Transverse colon (tissue), 4 donors: Measurements from ENCODE around the gene CCL27. TPM values are rescaled to one million over a fixed set of nuclear protein-coding genes. Genes with fewer than 3 reads are reported as not detected.

Source experiments
- DNase-seq: peaks from one replicate; pipeline ENCODE4 v3.0.0-alpha.2; 2019
- H3K27ac ChIP-seq, 4 donors: fragments of 200-600 bp; sonication (generic); 2 replicates each; pipeline ENCODE4 v1.5.1; 2016 to 2018; ENCODE audit warnings: inconsistent platforms in 4 of 4
- H3K27me3 ChIP-seq: fragments of 200-600 bp; sonication (generic); 2 replicates; pipeline ENCODE4 v1.5.1; 2017; ENCODE audit warnings: inconsistent platforms
- H3K36me3 ChIP-seq, 4 donors: fragments of 200-600 bp; sonication (generic); 2 replicates each; pipeline ENCODE4 v1.5.1; 2017 to 2019; ENCODE audit warnings: inconsistent platforms in 4 of 4
- H3K4me1 ChIP-seq, 4 donors: fragments of 200-600 bp; sonication (generic); 2 replicates each; pipeline ENCODE4 v1.5.1; 2017 to 2020; ENCODE audit warnings: inconsistent platforms in 4 of 4
- H3K4me3 ChIP-seq, 4 donors: fragments of 200-600 bp; sonication (generic); 1 replicate in 1 of 4; 2 replicates in 3 of 4; pipeline versions ENCODE4 v1.5.1 to v1.6.1; 2017 to 2019; ENCODE audit warnings: inconsistent platforms in 4 of 4
- H3K9me3 ChIP-seq, 2 donors: fragments of 200-600 bp; sonication (generic); 2 replicates each; pipeline ENCODE4 v1.5.1; 2017 to 2019; ENCODE audit warnings: inconsistent platforms in 2 of 2
- EP300 ChIP-seq: sonication (generic); formaldehyde crosslinking; IDR thresholded peaks from one replicate; pipeline ENCODE4 v1.6.1; 2017; ENCODE audit warnings: antibody characterized with exemption, low read depth
- POLR2A ChIP-seq: fragments of 450-650 bp; IDR thresholded peaks from one replicate; pipeline ENCODE4 v1.6.1; 2016; ENCODE audit warnings: antibody characterized with exemption, mild to moderate bottlenecking, moderate library complexity
- POLR2AphosphoS5 ChIP-seq, 3 donors: sonication (generic); formaldehyde crosslinking; IDR thresholded peaks; one replicate each; pipeline ENCODE4 v1.6.1; 2016; ENCODE audit warnings: antibody characterized with exemption in 3 of 3
- WGBS, 2 donors: methylation state at CpG; one replicate each; pipeline ENCODE4 v1.1.5; 2018; ENCODE audit warnings: low coverage in 1 of 2; 5-methylcytosine and 5-hydroxymethylcytosine counted together
- in situ Hi-C, 4 donors: fragments of 200-750 bp; cut with MboI; loops; one replicate each; pipeline versions ENCODE4 v1.15.0 to v1.15.1; 2017; ENCODE audit warnings: low sequenced_read_pairs in 3 of 4, low pct_ligation_motif_present in 1 of 4, low pct_unique_long_range_greater_than_20kb in 1 of 4
- intact Hi-C: fragments of 100-400 bp; cut with DNase I; formaldehyde crosslinking; loops from one replicate; pipeline ENCODE4 v1.15.1; 2023; ENCODE audit warnings: low total_unique reads
- total RNA-seq, 4 donors: library from RNA; depleted of rRNA; stranded (reverse); fragments of >200 nt; gene quantifications; one replicate each; pipeline ENCODE4 v1.1.0, GENCODE V29; 2016
- TF ChIP-seq, protein P1 (sequence below), 5 experiments: fragments of 200-600 bp in 3 of 5; fragments of 450-650 bp in 2 of 5; sonication (generic) in 3 of 5; IDR thresholded peaks; 1 replicate in 2 of 5; 2 replicates in 3 of 5; pipeline ENCODE4 v1.5.1; 2016 to 2017; ENCODE audit warnings: antibody characterized with exemption in 5 of 5, inconsistent platforms in 3 of 5, mild to moderate bottlenecking in 2 of 5, moderate library complexity in 1 of 5

CCL27 gene
- total RNA-seq, 4 donors from 2014 or later = not detected

DNA sequence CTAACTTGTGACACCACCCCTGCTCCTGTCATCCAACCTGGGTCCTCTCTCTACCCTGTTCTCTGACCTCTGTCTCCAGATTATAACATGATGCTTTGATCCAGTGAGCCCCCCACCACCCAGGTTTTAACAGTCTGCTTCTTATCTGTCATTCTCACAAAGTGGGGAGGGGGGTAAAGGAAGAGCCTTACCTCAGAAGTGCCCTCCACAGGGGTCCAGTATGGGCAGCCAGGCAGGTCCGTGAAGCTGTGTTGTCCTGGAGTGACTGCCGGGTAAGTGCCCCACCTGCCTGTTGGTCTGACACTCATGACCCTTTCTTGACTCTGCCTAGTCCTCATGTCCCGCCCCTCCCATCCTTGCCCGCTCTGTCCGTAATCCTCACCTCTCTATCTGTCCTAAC is 7.1 kb downstream of the CCL27 start:
- peaks cover 18 to 51% (median 41%) of the 10 kb centered on the region in 4 donors for H3K4me1 ChIP-seq
- 82 to 90% methylated on average over 2 to 4 of the region's 5 CpGs for WGBS, 2 donors
- H3K27me3 ChIP-seq = no peaks in the 10 kb centered on the region
- DNase-seq = no peak
- no peaks in the 10 kb centered on the region for H3K9me3 ChIP-seq
- no peak overlapping the region for H3K4me3 ChIP-seq
- H3K27ac ChIP-seq = peak overlapping the region; percentile 24 to 89 (median 86)
- in situ Hi-C loops (no loop called here), intact Hi-C loops (loop anchor here (10.0 kb wide), 1 partner anchor 429 kb away; no protein-coding TSS in a partner anchor)
- TF ChIP-seq POLR2A (no peak), POLR2AphosphoS5 (IDR thresholded peaks at IDR 0.05) (no peak), EP300 (no peak)
- TF ChIP-seq, protein P1, sequence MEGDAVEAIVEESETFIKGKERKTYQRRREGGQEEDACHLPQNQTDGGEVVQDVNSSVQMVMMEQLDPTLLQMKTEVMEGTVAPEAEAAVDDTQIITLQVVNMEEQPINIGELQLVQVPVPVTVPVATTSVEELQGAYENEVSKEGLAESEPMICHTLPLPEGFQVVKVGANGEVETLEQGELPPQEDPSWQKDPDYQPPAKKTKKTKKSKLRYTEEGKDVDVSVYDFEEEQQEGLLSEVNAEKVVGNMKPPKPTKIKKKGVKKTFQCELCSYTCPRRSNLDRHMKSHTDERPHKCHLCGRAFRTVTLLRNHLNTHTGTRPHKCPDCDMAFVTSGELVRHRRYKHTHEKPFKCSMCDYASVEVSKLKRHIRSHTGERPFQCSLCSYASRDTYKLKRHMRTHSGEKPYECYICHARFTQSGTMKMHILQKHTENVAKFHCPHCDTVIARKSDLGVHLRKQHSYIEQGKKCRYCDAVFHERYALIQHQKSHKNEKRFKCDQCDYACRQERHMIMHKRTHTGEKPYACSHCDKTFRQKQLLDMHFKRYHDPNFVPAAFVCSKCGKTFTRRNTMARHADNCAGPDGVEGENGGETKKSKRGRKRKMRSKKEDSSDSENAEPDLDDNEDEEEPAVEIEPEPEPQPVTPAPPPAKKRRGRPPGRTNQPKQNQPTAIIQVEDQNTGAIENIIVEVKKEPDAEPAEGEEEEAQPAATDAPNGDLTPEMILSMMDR (IDR thresholded peaks at IDR 0.05) = no peak
- H3K36me3 ChIP-seq = no peaks in the 10 kb centered on the region

DNA sequence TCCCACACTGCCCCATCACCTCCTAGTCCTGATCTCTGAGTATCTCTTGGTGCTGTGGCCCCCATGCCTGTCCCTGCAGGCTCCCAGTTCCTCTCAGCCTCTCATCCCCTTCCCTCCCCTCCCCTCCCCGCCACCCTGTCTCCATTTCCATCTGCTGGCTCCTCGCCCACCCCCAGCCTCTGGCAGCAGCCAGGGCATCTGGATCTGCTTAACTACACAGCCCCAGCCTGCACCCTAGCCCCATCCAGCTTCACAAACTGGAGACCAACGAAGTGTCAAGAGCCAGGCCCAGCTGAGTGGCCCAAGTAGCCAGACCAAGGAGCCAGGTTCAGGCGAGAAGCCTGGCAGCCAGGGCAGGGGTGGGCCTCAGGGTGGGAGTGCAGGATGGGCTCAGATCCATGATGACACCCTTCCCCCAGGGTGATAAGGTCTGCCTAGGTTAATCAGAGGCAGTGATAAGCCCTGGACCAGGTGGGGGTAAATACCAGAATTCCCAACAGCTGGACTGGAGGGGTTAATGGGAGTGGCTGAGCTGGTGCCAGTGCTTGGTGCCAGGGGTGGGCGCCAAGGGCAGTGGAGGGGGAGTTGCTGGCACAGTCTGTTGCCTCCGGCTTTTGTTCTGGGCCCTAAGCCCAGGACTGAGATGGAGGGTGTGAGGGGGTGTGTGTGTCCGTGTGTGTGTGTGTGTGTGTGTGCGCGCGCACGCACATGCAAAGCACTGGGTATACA is 8.0 kb downstream of the CCL27 start:
- 55% methylated on average over 11 of the region's 11 CpGs; no CpG with 5 or more reads in 1 of the 2 donors for WGBS, 2 donors
- TF ChIP-seq POLR2A (peak; percentile 7), POLR2AphosphoS5 (IDR thresholded peaks at IDR 0.05) (peak in 2 of 3 donors; percentile 30 to 47)
- TF ChIP-seq, protein P1 (IDR thresholded peaks at IDR 0.05) = no peak
- H3K27me3 ChIP-seq = no peaks in the 10 kb centered on the region
- peaks cover 18 to 47% (median 39%) of the 10 kb centered on the region in 4 donors for H3K4me1 ChIP-seq
- no peaks in the 10 kb centered on the region for H3K9me3 ChIP-seq
- DNase-seq = peak; percentile 51
- peak overlapping the region; percentile 82 to 89 (median 86) for H3K27ac ChIP-seq
- no peak overlapping the region for H3K4me3 ChIP-seq
- H3K36me3 ChIP-seq = peaks cover 0 to 3% (median 1%) of the 10 kb centered on the region in 4 donors
- intact Hi-C loops (loop anchor here (10.0 kb wide), 1 partner anchor 430 kb away; no protein-coding TSS in a partner anchor), in situ Hi-C loops (no loop called here)

DNA sequence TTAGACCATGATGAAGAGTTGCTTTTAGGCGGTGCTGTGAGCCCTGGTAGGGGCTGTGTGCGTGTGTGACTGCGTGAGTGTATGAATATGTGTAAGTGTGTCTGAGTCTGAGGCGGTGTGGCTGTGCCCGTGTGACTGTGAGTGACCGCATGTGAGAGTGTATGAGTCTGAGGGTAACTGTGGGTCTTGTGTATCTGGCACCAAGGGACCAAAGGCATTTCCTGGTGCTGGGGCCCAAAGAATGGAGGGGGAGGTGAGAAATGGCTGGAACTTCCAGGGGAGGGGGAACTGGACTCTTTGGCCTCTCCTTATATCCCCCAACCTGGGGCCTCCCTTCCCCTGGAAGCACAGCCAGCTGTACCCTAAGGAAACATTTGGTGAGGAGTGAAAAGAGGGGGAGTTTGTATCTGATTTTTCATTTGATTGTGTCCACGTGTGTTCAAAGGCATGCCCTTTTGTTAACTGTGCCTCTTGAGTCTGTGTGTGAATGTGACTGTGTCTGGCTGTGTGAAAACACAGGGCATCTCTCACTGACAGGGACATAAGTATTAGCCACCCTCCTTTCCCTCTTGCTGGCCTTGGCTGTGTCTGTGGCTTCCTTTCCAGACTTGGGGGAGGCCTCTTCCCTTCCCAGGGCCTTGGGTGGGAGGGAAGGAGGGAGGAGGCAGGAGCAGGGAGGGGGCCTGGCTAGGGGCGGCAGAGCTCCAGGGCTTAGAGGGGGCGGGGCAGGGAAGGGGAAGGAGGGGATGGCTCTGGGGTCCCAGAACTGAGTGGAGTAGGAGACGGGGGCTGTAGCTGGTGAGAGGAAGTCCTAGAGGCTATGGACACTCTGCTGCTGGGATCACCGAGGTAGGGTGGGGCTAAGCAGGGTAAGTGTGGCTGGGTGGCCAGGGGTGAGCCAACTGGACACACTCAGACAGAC is 9.0 kb downstream of the CCL27 start:
- H3K4me3 ChIP-seq = no peak overlapping the region
- no peaks in the 10 kb centered on the region for H3K27me3 ChIP-seq
- H3K36me3 ChIP-seq = peaks cover 0 to 14% (median 4%) of the 10 kb centered on the region in 4 donors
- peak overlapping the region; percentile 82 to 89 (median 86) for H3K27ac ChIP-seq
- H3K4me1 ChIP-seq = peaks cover 18 to 45% (median 38%) of the 10 kb centered on the region in 4 donors
- TF ChIP-seq POLR2A (no peak), EP300 (no peak), POLR2AphosphoS5 (IDR thresholded peaks at IDR 0.05) (no peak)
- TF ChIP-seq, protein P1 (IDR thresholded peaks at IDR 0.05) = no peak
- H3K9me3 ChIP-seq = no peaks in the 10 kb centered on the region
- WGBS, 2 donors = 42 to 53% methylated on average over 5 to 11 of the region's 11 CpGs
- in situ Hi-C loops = no loop called here
- no peak for DNase-seq
- intact Hi-C loops = loop anchor here (10.0 kb wide), 1 partner anchor 431 kb away; no protein-coding TSS in a partner anchor

DNA sequence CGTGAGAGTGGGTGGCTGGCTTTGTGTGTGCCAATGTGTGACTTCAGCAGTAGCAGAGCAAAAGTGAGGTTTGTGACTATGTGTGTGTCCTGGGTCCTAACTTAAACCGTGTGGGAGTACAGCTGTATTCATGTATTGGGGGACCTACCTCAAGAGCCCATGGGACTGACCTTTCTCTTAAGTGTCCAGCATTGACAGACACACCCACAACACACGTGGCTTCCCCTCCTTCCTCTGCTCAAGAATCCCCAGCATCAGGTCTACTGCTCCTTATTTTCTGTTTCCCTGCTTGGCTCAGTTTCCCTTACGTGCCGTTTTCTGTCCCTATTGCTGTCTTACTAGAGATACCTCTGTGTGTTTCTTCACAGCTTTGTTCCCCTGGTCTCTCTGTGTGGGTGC is 9.9 kb downstream of the CCL27 start:
- in situ Hi-C loops = no loop called here
- Histone ChIP-seq H3K27ac (peak overlapping the region; percentile 82 to 89 (median 86)), H3K36me3 (peaks cover 0 to 14% (median 4%) of the 10 kb centered on the region in 4 donors), H3K27me3 (no peaks in the 10 kb centered on the region), H3K4me1 (peaks cover 24 to 53% (median 43%) of the 10 kb centered on the region in 4 donors), H3K9me3 (no peaks in the 10 kb centered on the region), H3K4me3 (peak overlapping the region in 3 of 4 donors; percentile 11 to 36 (median 31))
- DNase-seq = no peak
- intact Hi-C loops = loop anchor here (10.0 kb wide), 1 partner anchor 432 kb away; no protein-coding TSS in a partner anchor
- no peak for TF ChIP-seq EP300
- TF ChIP-seq POLR2AphosphoS5 (IDR thresholded peaks at IDR 0.05) = no peak
- TF ChIP-seq, protein P1 (IDR thresholded peaks at IDR 0.05) = no peak
- TF ChIP-seq POLR2A = no peak
- 24% methylated on average over 5 of the region's 5 CpGs; no CpG with 5 or more reads in 1 of the 2 donors for WGBS, 2 donors
